Measurements from ENCODE around the gene NHS.

DNA sequence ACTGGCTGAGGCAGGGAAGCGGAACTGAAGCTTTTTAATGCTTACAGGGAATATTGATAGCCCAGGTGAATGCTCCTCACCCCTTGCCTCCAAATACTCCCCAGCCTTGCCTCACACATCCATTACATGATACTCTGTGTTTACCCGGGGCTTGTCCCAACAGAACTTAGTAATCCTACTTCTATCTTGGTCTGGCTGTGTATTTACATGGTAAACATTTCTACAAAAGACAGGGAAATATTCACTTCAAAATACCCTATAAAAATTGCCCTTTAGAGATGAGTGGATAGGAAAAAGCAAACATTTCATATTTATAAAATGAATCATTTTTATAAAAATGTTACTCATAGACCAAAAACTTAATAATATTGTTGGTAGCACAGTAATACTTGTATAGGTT, 120.1 kb downstream of the NHS start:
- TF ChIP-seq POLR2A (IDR thresholded peaks at IDR 0.05), result no peak
- TF ChIP-seq, protein P1, sequence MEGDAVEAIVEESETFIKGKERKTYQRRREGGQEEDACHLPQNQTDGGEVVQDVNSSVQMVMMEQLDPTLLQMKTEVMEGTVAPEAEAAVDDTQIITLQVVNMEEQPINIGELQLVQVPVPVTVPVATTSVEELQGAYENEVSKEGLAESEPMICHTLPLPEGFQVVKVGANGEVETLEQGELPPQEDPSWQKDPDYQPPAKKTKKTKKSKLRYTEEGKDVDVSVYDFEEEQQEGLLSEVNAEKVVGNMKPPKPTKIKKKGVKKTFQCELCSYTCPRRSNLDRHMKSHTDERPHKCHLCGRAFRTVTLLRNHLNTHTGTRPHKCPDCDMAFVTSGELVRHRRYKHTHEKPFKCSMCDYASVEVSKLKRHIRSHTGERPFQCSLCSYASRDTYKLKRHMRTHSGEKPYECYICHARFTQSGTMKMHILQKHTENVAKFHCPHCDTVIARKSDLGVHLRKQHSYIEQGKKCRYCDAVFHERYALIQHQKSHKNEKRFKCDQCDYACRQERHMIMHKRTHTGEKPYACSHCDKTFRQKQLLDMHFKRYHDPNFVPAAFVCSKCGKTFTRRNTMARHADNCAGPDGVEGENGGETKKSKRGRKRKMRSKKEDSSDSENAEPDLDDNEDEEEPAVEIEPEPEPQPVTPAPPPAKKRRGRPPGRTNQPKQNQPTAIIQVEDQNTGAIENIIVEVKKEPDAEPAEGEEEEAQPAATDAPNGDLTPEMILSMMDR (IDR thresholded peaks at IDR 0.05 in 8 of 11, conservative IDR thresholded peaks at IDR 0.05 in 3 of 11), result no peak
